Measurements from ENCODE around the gene PRDM16.
"Not testable (repeated sequence)": the region's sequence is repeated elsewhere in the genome, so short reads cannot be mapped to it uniquely, and the experiment has no call there.

PRDM16 gene

GRCh38 chr1:3234956-3235355 is 166.0 kb downstream of the PRDM16 start:
- no peak for DNase-seq

GRCh38 chr1:3235496-3235895 is 166.5 kb downstream of the PRDM16 start:
- no peak for DNase-seq

GRCh38 chr1:3236361-3236760 is 167.4 kb downstream of the PRDM16 start:
- DNase-seq: no peak

- no peak for DNase-seq
Measured at GRCh38 chr1:3236955-3237354, 168.0 kb downstream of the PRDM16 start.

GRCh38 chr1:3237570-3237969 is 168.6 kb downstream of the PRDM16 start:
- DNase-seq: no peak

GRCh38 chr1:3237994-3238702 is 169.1 kb downstream of the PRDM16 start:
- no peak for DNase-seq

GRCh38 chr1:3238703-3239278 is 169.8 kb downstream of the PRDM16 start:
- no peak for DNase-seq

GRCh38 chr1:3239991-3240390 is 171.0 kb downstream of the PRDM16 start:
- not testable (repeated sequence) for DNase-seq

- DNase-seq: no peak
Measured at GRCh38 chr1:3240524-3241235, 171.7 kb downstream of the PRDM16 start.

- no peak for DNase-seq
Measured at GRCh38 chr1:3241236-3241550, 172.2 kb downstream of the PRDM16 start.

GRCh38 chr1:3241673-3242407 is 172.8 kb downstream of the PRDM16 start:
- no peak for DNase-seq

GRCh38 chr1:3242408-3243260 is 173.6 kb downstream of the PRDM16 start:
- DNase-seq: no peak

GRCh38 chr1:3243304-3243703 is 174.3 kb downstream of the PRDM16 start:
- DNase-seq: no peak

- DNase-seq: no peak
Measured at GRCh38 chr1:3244025-3244926, 175.3 kb downstream of the PRDM16 start.

- DNase-seq: no peak
Measured at GRCh38 chr1:3244927-3245315, 175.9 kb downstream of the PRDM16 start.

GRCh38 chr1:3245344-3245743 is 176.3 kb downstream of the PRDM16 start:
- no peak for DNase-seq

GRCh38 chr1:3245768-3246167 is 176.8 kb downstream of the PRDM16 start:
- DNase-seq: no peak

GRCh38 chr1:3246251-3246650 is 177.2 kb downstream of the PRDM16 start:
- DNase-seq: no peak

- DNase-seq: no peak
Measured at GRCh38 chr1:3247521-3248121, 178.6 kb downstream of the PRDM16 start.

- DNase-seq: no peak
Measured at GRCh38 chr1:3248155-3249141, 179.4 kb downstream of the PRDM16 start.

Measured in activated naive CD4-positive, alpha-beta T cell treated with Interleukin-2 at 50 U/mL for 16 hours (primary cell).